HG02610 (cell line): Measurements from ENCODE around the gene SPOCK1.
"Not testable (repeated sequence)": the region's sequence is repeated elsewhere in the genome, so short reads cannot be mapped to it uniquely, and the experiment has no call there.

Experiments used
- ATAC-seq: cut with Tn5 transposase; IDR thresholded peaks from one replicate; pipeline ENCODE4 v1.9.1; 2021; ENCODE audit warnings: mild to moderate bottlenecking, moderate library complexity; ENCODE audit not compliant: unreplicated experiment

Gene SPOCK1

DNA sequence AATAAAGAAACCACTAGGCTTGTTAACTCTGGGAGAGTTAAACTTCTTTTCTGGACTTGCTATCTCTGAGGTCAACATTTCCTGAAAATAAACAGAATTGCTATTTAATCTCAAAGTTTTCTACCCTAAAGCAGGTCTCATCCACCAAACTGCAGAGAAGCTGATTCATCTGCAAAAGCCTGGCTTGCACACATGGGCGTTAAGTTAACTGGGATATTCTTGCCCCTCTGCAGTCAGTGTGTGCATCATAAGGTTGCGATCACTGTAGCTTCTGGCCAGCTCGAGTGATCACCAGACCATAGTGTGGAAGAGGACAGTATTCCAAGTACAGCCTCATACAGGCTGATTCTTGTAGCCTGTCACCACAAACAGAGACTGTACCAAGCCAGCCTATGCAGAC is 99.2 kb downstream of the SPOCK1 start:
- no peak for ATAC-seq

DNA sequence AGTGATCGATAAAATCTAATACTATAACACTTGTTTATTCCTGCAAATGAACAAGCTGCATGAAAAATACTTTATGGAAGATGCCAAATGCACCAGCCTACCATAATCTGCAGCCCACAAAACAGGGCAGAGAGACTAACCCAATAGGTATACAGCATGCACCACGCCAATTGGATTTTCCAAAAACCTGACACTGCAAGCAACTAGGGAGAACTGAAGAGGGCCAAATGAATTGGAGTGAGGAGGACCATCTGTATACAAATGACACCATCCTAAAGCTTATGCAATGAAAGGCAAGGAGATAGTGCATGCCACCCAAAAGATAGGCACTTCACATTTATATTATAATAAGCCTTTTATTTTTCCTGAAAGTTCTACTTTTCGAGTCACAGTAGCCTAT is 100.4 kb downstream of the SPOCK1 start:
- no peak for ATAC-seq

DNA sequence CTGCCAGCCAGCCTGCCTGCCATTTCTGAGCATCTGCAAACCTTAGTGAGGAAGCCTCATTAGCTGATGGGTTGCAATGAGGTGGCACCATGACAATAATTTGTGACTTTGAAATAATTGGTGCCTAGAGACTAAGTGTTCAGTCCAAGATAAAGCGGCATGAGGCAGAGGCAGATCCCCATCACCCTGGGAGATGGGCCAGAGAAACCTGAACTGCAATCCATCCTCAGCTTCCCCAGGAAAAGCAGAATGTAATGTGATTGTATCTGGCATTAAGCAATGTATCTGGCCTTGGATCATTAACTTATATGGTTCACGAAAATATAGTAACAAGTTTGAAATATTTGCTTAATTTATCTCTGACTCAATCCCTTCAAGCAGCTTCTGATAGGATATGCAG is 101.0 kb downstream of the SPOCK1 start:
- no peak for ATAC-seq

DNA sequence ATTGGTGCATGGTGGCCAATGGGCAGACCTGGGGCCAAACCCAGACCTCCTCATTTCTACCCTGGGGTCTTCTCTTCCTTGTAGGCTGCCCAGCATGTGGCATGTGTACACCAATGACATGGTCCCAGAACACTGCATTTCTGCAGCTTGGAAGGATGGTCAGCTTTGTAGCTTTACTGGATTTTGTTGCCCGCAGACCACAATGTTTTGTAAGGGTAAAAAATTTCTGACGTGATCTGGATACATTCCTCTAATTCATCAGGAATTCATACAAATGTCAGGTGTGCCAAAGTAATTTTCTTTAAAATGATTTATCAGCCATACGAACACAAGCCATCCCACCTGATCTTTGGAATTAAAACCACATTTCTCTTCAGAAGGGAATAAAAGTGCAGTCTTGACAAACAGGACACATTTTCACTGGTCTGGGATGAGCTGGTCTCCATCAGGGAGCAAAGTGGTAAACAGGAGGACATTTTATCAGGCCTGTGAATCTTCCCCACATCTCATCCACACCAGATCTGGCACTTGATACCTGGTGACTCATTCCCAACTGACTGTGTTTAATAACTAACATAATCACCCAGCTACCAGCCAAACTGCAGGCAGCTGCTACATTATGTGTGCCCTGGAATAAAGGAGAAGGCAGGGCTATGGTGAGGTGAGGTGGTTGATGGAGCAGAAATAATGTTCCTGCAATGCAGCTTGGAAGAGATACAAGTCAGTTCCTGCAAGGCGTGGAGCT is 103.9 kb downstream of the SPOCK1 start:
- no peak for ATAC-seq

DNA sequence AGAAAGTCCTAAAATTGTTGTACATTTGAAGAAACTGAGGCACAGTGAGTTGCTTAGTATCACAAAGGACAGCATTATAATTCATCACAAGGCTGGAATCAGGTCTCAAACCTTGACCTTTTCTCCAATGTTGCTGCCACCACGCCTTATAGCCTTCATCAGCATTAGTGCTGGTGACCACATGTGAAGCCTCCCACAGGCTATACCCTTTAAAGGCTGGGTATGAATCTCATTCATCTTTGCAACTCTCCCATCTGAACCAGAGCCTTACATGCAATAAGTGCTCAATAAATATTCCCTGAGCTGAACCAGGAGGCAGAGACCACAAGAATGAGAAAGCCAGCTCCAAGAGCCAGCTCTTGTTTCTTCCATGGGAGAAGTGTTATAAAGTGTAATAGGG is 104.7 kb downstream of the SPOCK1 start:
- no peak for ATAC-seq

DNA sequence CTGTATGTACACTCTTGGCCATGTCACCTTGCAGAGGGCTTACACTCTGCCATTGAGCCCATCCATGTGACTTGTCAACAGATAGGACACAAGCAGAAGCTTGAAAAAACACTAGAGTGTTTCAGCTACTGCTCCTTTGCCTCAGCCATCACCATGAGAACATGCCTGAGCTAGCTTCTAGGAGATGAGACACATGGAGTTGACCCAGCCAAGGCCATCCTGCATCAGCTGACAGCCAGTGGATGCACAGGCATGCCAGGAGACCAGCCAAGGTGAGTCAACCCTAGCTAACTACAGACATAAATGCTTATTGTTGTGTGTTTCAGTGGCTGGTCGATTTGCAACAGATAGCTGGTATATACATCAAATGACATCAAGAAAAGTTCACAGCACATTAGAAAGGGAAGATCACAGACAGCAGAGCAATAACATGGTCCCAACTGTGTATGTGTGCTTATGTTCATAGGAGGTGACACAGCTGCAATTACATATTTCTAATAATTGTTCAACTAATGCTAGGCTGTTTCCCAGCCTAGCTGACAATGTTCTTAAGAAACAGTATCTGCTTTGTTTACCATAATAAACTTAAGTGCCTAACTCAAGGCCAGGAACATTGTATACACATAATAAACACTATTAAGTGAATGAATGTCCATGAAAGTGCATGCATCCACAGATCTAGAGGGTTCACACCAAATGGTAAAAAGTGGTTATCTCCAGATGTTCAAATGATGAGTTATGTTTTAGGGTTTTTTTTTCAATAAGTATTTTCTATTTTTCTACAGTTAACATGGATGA is 105.7 kb downstream of the SPOCK1 start:
- no peak for ATAC-seq

DNA sequence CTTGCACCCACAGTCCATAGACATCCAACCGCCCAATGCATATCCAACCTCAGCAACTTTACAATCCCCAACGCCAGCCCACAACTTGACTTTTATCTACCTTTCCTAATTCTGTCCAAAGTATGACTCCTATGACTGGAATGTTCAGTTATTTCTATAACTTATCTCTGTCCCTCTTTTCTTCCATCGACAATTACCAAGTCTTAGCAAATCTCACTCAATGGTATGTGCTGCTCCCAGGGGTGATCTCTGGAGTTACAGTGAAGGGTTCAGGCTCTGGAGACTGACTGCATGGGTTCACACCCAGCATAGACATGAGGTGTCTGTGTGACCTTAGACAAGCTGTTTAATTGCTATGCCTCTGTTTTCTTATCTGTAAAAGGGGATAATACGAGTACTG is 106.9 kb downstream of the SPOCK1 start:
- no peak for ATAC-seq

DNA sequence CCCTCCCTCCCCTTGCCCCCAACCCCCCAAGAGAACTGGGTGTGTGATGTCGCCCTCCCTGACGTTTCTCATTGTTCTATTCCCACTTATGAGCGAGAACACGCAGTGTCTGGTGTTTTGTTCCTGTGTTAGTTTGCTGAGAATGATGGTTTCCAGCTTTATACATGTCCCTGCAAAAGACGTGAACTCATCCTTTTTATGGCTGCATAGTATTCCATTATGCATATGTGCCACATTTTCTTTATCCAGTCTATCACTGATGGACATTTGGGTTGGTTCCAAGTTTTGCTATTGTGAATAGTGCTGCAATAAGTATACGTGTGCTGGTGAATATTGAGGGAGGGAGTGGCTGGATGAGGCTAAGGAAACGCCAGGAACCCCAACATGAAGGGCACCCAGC is 108.1 kb downstream of the SPOCK1 start:
- ATAC-seq = not testable (repeated sequence)

DNA sequence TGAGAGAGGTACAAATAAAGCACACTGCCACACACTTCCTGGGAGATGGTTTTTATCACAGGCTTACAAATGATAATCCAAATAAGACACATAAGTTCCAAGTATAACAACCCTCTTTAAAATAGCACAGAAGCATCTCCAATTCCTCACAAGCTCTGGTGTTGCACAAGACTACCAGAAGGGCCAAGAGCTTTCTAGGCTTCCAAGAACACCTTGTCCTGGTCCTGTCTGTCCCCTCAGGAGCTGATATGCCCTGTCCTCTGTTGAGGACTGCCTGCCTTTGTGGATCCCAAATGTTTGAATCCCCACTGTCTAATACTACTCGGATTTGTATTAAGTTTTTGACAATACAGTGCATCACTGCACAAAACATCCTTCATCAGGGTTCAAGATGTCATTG is 110.1 kb downstream of the SPOCK1 start:
- no peak for ATAC-seq

DNA sequence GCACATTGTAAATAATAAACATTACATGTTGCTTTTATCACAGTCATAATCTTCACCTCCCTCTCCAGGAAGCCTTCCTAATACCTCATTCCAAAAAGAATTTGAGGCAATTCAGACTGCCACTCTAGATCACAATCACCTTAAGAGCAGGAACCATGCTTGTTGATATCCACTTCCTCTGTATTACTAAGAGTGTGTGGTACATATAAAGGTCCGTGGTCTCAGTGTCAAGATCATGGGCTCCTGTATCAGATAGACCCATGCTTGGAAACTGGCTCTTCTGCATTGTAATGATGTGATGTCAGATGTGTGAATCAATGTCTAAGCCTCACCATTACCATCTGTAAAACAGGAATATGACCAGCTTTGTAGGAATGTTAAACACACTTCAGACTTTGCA is 114.1 kb downstream of the SPOCK1 start:
- ATAC-seq = no peak

DNA sequence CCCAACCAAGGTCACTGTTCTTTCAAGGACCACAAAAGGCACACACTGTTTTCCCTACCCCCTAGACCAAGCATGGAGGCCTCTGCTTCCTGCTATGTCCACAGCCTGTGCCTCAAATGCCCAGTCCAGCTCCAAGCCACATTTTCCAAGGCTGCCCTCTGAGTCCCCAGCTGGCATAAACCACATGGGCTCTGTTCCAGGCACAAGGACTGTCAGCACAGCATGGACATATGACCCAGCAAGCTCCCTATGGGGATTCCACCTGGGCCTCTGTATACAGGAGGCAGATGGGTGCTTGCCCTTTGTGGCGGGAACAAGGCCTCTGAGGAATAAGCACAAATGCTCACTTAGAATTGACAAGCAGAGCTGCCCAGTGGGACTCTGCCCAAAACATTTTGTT is 115.2 kb downstream of the SPOCK1 start:
- no peak for ATAC-seq

DNA sequence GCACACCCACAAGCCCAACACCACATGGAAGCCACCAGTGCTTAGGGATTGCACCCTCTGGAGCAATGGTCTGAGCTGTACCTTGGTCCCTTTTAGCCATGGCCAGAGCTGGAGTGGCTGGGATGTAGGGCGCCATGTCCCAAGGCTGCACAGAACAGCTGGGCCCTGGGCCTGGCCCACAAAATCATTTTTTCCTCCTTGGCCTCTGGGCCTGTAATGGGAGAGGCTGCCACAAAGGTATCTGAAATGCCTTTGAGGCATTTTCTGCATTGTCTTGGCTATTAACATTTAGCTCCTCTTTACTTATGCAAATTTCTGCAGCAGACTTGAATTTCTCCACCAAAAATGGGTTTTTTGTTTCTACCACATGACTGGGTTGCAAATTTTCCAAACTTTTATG is 117.6 kb downstream of the SPOCK1 start:
- ATAC-seq = no peak

DNA sequence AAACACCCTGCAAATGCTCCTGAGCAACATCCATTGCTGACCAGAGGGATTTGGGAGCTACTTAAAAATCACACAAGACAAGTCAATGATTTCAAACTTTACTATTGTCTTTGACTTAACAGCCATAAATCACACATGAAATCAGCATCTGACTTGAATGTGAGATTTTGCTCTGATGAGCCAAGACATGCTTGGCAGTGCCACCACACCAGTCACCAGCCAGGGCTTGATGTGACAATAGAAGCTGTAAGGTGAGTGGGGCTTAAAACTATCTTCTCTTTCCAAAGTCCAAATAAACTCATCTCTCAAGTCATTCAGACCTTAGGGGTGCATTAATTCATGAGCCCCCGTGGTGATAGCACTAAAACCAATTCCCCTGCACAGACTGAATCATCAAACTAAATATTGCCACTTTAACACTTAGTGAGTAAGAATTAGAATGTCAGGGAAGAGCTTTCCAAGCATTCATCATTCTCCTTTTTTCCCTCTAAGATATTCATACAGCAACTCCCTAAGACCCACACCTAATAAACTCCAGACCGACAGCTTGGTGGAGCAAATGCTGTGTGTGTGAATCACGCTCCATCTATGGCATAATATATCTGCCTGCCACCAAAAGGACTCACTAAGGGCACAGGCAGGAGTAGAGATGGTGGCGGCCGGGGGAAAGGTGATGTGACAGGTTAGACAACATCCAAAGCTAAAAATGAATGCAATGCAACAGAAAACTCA is 119.4 kb downstream of the SPOCK1 start:
- no peak for ATAC-seq

DNA sequence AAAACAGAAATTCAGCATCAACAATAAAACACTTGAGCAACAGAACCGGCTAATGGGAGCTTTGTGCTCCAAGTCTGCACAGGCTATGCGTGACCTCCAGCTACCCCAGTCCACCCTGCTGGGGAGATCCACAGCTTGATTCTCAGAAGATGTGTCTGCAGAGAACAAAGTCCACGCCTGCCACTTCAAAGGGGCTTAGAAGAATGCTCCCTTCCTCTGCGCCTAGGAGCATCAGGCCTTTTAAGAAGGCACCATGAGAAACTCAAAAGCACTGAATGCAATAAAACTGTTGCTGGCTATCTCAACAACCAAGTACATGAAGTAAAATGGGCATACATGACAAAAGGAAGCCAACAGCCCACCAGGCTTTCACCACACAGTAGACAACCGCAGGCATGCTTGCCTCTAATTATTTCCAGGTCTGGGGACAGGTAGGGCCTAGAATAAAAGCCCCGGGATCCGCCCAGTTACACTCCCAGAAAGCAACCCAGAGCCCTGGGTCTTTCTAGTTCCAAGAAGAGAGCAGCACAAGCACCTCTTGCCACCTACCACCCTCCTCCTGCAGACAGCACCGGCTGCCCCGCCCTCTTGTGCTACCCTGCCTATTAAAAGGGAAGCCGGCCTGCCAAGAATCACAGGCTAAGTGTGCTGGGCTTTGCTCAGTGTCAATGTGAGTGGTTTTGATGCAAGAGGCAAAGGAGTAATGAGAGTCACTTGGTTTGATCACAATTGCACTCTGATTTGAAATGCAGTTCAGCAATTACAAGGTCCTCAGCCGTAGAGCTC is 123.2 kb downstream of the SPOCK1 start:
- ATAC-seq = no peak

DNA sequence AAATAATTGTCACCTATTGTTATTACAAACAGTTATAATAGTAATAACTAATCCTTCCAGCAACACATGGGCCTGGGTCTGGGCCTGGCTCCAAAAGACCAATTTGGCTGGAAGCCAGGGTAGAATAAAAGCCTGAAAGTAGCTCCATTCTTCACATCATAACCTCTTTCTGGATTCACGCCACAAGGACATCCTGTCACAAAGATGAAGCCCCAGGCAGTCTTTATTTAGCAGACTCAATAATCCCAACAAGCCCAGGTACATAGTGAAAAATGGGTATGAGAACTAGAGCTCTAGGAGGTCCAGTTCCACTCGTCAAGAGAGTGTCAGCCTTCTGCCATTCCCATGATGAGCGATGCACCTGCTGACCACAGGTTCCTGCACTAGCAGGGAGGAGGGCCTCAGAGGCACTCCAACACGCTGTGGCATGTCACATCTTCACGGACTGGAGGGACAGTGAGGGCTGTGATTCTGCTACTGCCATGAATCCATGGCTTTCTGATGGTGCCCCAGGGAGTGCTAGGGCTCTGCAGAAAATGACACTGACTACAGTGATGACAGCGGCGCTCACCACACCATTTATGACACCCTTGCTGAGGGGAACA is 124.9 kb downstream of the SPOCK1 start:
- ATAC-seq = no peak

DNA sequence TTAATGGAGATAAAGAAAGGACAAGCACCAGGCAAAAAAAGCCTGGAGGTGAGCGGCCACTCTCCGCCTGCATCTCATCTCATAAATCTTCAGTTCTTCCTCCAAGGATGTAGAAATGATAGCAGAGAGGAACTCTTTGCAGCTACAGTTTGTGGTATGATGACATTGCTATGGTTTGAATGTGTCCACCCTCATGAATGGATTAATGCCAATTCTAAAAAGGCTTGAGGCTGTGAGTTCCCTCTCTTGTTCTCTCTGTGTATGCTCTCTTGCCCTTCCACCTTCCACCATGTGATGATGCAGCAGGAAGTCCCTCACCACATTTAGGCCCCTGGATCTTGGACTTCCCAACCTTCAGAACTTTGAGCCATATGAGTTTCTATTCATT is 126.4 kb downstream of the SPOCK1 start:
- ATAC-seq = no peak

DNA sequence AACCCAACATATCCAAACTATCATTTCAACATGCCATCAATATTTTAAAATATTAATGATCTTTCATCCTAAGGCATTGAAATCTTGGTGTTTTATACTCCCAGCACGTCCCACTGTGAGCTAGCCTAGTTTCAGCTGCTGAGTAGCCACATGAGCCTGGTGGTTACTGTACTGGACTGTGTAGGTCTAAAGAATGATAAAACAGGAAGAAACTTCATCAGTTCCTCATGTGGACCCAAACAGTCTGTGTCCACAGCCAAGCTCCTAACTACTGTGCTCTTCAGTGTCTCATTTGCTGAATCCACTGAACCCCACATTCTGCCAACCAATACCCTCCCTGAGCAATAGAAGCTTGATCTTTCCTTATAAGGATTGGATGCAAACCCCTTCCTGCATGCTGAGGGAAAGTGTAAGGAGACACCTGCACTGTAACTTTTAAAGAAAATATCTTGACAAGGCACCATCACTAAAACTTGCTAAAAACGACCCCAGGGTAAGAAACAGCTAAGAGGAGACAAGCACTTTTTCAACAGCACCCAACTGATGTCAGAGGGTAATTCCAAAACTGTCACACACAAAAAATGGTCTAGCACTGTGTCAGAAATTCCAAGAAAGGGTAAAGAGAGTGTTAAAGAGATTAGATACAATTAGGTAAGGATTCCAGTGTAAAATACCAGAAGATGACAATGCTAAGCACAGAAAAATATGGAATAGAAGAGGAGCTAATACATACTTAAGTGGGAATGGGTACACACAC is 126.9 kb downstream of the SPOCK1 start:
- no peak for ATAC-seq

DNA sequence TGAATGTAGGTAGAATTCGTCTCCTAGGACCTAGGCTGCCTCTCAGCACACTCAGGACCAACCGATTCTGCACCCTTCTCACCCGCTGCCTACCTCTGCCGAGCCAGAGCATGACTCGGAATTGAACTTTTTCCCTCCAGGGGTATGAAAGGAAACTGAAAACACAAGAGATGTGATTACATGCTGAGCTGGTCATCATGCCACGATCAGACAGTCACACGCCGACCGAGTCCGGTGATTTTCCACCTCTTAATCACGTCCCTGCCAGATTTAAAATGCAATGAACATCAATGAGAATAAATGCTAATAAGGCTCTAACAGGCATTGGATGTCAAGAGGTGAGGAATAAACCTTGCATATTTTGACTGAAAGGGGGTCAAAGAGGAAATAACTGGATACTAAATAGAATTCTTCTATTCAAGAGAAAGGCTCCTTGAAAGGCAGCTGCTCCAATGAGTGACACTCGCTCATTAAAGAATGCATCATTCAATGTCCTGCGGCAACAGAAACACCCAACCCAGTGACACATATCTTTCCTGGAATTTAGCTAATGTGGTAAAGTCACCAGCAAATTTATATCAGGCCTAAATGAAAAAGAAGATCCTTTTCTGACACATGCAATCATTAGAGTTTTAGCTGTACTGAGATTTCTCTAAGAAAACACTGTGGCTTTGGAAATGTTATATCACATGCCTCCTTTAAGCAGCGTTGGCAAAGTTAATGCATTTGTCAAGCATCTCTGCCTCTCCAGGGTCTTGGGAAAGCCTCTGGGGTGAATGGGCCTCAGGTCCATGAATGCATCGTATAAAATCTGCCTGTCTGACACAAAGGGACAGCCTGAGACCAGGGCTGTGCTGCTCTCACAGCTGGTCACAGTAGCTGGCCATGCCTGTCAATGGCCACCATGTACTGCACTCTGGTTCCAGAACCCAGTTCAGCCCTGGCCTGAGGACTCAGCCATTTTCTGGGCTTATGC is 128.7 kb downstream of the SPOCK1 start:
- no peak for ATAC-seq

DNA sequence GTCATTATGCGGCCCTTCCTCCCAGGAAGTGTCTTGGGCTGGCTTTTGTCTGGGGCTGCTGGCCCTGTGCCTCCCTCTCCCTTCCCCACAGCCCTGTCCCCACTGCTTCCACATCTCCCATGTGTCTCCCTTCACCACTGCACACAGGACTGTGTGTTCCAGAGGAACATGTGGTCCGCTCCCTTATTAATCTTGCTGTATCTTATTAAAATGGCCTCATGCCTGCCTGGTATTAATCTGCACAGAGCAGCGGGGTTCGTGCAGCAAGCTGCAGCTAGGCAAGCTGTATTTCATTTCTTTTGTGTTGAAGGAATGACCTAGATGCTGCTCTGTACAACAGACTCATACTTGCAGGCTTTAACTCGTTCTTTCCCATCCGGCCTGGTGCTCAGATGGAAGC is 130.5 kb downstream of the SPOCK1 start:
- no peak for ATAC-seq
